ENCODE data around the gene TNS4. TPM values are rescaled to one million over a fixed set of nuclear protein-coding genes. Genes with fewer than 3 reads are reported as not detected.

The TNS4 gene
- total RNA-seq, 2 donors from 2014 or later = 0.89 to 2.5 TPM

- no peak for DNase-seq
- H3K27ac Mint-ChIP-seq = no peak overlapping the region
- H3K4me1 ChIP-seq (ENCODE audit: control insufficient read depth, insufficient read depth, low read length) = peaks cover 11% of the 10 kb centered on the region
- no peak overlapping the region for H3K9ac ChIP-seq (ENCODE audit: extremely low read depth, low read length, poor library complexity, severe bottlenecking)
- no peak overlapping the region for H3K27ac ChIP-seq (ENCODE audit: low read depth, low read length)
- H3K4me3 Mint-ChIP-seq = no peak overlapping the region
- peaks cover 21% of the 10 kb centered on the region for H3K4me1 Mint-ChIP-seq
- no peaks in the 10 kb centered on the region for H3K9me3 Mint-ChIP-seq
- no peaks in the 10 kb centered on the region for H3K36me3 ChIP-seq (ENCODE audit: control insufficient read depth, insufficient read depth, low read length)
- H3K27me3 Mint-ChIP-seq (ENCODE audit: insufficient read depth) = no peaks in the 10 kb centered on the region
- H3K27me3 ChIP-seq (ENCODE audit: control insufficient read depth, insufficient read depth, low read length, poor library complexity, severe bottlenecking) = no peaks in the 10 kb centered on the region
- WGBS, 2 experiments (ENCODE audit: insufficient coverage in 1 of 2, insufficient read length in 1 of 2) = 93 to 95% methylated on average over 9 of the region's 9 CpGs
- H3K4me3 ChIP-seq (ENCODE audit: low read length) = no peak overlapping the region
- peaks cover 6% of the 10 kb centered on the region for H3K36me3 Mint-ChIP-seq (ENCODE audit: low read depth)
- no peak for TF ChIP-seq CTCF (conservative IDR thresholded peaks at IDR 0.05)
- H3K9me3 ChIP-seq (ENCODE audit: control insufficient read depth, low read length) = no peaks in the 10 kb centered on the region
These were observed 40.3 kb downstream of the TNS4 start for GRCh38 chr17:40460968-40461731.

GRCh38 chr17:40460604-40460967 is 40.8 kb downstream of the TNS4 start:
- H3K9me3 ChIP-seq (ENCODE audit: control insufficient read depth, low read length) = no peaks in the 10 kb centered on the region
- H3K4me1 Mint-ChIP-seq = peaks cover 21% of the 10 kb centered on the region
- no peaks in the 10 kb centered on the region for H3K9me3 Mint-ChIP-seq
- 83 to 87% methylated on average over 1 to 3 of the region's 3 CpGs for WGBS, 2 experiments (ENCODE audit: insufficient coverage in 1 of 2, insufficient read length in 1 of 2)
- no peaks in the 10 kb centered on the region for H3K36me3 ChIP-seq (ENCODE audit: control insufficient read depth, insufficient read depth, low read length)
- no peak overlapping the region for H3K9ac ChIP-seq (ENCODE audit: extremely low read depth, low read length, poor library complexity, severe bottlenecking)
- no peaks in the 10 kb centered on the region for H3K27me3 Mint-ChIP-seq (ENCODE audit: insufficient read depth)
- no peak overlapping the region for H3K4me3 ChIP-seq (ENCODE audit: low read length)
- no peak overlapping the region for H3K27ac Mint-ChIP-seq
- no peak overlapping the region for H3K27ac ChIP-seq (ENCODE audit: low read depth, low read length)
- H3K27me3 ChIP-seq (ENCODE audit: control insufficient read depth, insufficient read depth, low read length, poor library complexity, severe bottlenecking) = no peaks in the 10 kb centered on the region
- peaks cover 11% of the 10 kb centered on the region for H3K4me1 ChIP-seq (ENCODE audit: control insufficient read depth, insufficient read depth, low read length)
- peaks cover 11% of the 10 kb centered on the region for H3K36me3 Mint-ChIP-seq (ENCODE audit: low read depth)
- no peak for DNase-seq
- TF ChIP-seq CTCF (conservative IDR thresholded peaks at IDR 0.05) = no peak
- no peak overlapping the region for H3K4me3 Mint-ChIP-seq

- no peak overlapping the region for H3K9ac ChIP-seq (ENCODE audit: extremely low read depth, low read length, poor library complexity, severe bottlenecking)
- H3K4me3 Mint-ChIP-seq = no peak overlapping the region
- no peaks in the 10 kb centered on the region for H3K36me3 ChIP-seq (ENCODE audit: control insufficient read depth, insufficient read depth, low read length)
- no peak for DNase-seq
- H3K9me3 ChIP-seq (ENCODE audit: control insufficient read depth, low read length) = no peaks in the 10 kb centered on the region
- no peak overlapping the region for H3K27ac Mint-ChIP-seq
- H3K36me3 Mint-ChIP-seq (ENCODE audit: low read depth) = peaks cover 13% of the 10 kb centered on the region
- no peaks in the 10 kb centered on the region for H3K27me3 ChIP-seq (ENCODE audit: control insufficient read depth, insufficient read depth, low read length, poor library complexity, severe bottlenecking)
- H3K27me3 Mint-ChIP-seq (ENCODE audit: insufficient read depth) = no peaks in the 10 kb centered on the region
- peaks cover 21% of the 10 kb centered on the region for H3K4me1 Mint-ChIP-seq
- TF ChIP-seq CTCF (conservative IDR thresholded peaks at IDR 0.05) = no peak
- H3K27ac ChIP-seq (ENCODE audit: low read depth, low read length) = no peak overlapping the region
- H3K9me3 Mint-ChIP-seq = no peaks in the 10 kb centered on the region
- 86 to 93% methylated on average over 3 to 6 of the region's 8 CpGs for WGBS, 2 experiments (ENCODE audit: insufficient coverage in 1 of 2, insufficient read length in 1 of 2)
- peaks cover 11% of the 10 kb centered on the region for H3K4me1 ChIP-seq (ENCODE audit: control insufficient read depth, insufficient read depth, low read length)
- no peak overlapping the region for H3K4me3 ChIP-seq (ENCODE audit: low read length)
These were observed 41.5 kb downstream of the TNS4 start for GRCh38 chr17:40459636-40460603.

All from endodermal cell (in vitro differentiated cells).